ENCODE data around the gene FUBP3. TPM values are rescaled to one million over a fixed set of nuclear protein-coding genes. Genes with fewer than 3 reads are reported as not detected.

FUBP3 gene
- total RNA-seq, 1 experiment from 2014 or later: 78.6 TPM

DNA sequence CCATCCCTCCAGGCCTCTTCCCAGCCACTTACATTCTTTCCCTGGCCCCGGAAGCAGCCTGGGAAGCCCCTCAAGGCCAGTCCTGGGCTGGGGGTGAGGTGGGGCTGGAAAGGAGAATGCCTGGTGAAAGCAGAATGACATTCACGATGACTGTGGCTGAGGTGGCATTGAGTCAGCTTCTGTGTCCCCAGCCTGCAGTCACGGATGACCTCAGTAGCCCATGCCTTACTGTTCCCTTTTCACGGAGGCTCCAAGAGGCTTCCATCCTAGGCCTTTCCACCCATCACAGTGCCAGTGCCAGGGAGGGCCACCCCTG lies 87.7 kb downstream of the FUBP3 start:
- H2BK5ac ChIP-seq (ENCODE audit: insufficient read length, low read length): no peak overlapping the region
- no peak overlapping the region for H2AK5ac ChIP-seq (ENCODE audit: insufficient read length, low read length)
- no peak overlapping the region for H3K27ac ChIP-seq (ENCODE audit: insufficient read length, low read depth, low read length)
- H3T11ph ChIP-seq (ENCODE audit: low read length): no peak overlapping the region
- Mint-ChIP-seq H3K4me1 (peaks cover 14 to 27% of the 10 kb centered on the region in 2 experiments), H3K27me3 (ENCODE audit: low read depth) (peaks cover 96% of the 10 kb centered on the region), H3K4me3 (peak overlapping the region in 1 of 2 experiments; percentile 68; a peak in 3 of 5 replicates), H3K36me3 (ENCODE audit: insufficient read depth in 1 of 3, low read depth in 3 of 3) (peaks cover 0 to 1% (median 0%) of the 10 kb centered on the region in 3 experiments; a peak in 2 of 7 replicates), H3K9me3 (no peaks in the 10 kb centered on the region; a peak in 3 of 5 replicates), H3K27ac (no peak overlapping the region)
- no peak overlapping the region for H3K14ac ChIP-seq (ENCODE audit: insufficient read depth, low read length)
- no peaks in the 10 kb centered on the region; the same call in 1 of the 2 replicates for H3K4me1 ChIP-seq (ENCODE audit: insufficient read depth, low read length)
- no peaks in the 10 kb centered on the region for H3K9me3 ChIP-seq (ENCODE audit: control insufficient read depth, low read depth, low read length)
- no peak overlapping the region for H3K23ac ChIP-seq (ENCODE audit: insufficient read length, low read depth, low read length)
- H3K79me1 ChIP-seq (ENCODE audit: insufficient read depth, low read depth, low read length, poor library complexity, severe bottlenecking): no peaks in the 10 kb centered on the region
- H4K20me1 ChIP-seq (ENCODE audit: control insufficient read depth, insufficient read depth, insufficient read length): no peaks in the 10 kb centered on the region
- TF ChIP-seq, protein P1, sequence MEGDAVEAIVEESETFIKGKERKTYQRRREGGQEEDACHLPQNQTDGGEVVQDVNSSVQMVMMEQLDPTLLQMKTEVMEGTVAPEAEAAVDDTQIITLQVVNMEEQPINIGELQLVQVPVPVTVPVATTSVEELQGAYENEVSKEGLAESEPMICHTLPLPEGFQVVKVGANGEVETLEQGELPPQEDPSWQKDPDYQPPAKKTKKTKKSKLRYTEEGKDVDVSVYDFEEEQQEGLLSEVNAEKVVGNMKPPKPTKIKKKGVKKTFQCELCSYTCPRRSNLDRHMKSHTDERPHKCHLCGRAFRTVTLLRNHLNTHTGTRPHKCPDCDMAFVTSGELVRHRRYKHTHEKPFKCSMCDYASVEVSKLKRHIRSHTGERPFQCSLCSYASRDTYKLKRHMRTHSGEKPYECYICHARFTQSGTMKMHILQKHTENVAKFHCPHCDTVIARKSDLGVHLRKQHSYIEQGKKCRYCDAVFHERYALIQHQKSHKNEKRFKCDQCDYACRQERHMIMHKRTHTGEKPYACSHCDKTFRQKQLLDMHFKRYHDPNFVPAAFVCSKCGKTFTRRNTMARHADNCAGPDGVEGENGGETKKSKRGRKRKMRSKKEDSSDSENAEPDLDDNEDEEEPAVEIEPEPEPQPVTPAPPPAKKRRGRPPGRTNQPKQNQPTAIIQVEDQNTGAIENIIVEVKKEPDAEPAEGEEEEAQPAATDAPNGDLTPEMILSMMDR (conservative IDR thresholded peaks at IDR 0.05): no peak
- no peak overlapping the region for H4K8ac ChIP-seq (replicated peaks; ENCODE audit: insufficient read length, low read depth, low read length)
- H4K91ac ChIP-seq (ENCODE audit: insufficient read length, low read depth, low read length): no peak overlapping the region
- no peak overlapping the region for H3K9ac ChIP-seq (ENCODE audit: extremely low read depth, insufficient read length, low read length)
- no peak overlapping the region for H2AFZ ChIP-seq (ENCODE audit: low read length)
- no peak overlapping the region for H3K56ac ChIP-seq (ENCODE audit: insufficient read length, low read depth, low read length)
- no peak overlapping the region for H3K4ac ChIP-seq (ENCODE audit: low read depth, low read length)
- no CpG with 5 or more reads among the region's 4 CpGs for WGBS (ENCODE audit: extremely low coverage, insufficient read length, low lambda C conversion rate)
- DNase-seq: no peak
- no peaks in the 10 kb centered on the region for H3K79me2 ChIP-seq (ENCODE audit: insufficient read depth, low read length)
- H2BK20ac ChIP-seq (ENCODE audit: low read depth, low read length, poor library complexity, severe bottlenecking): no peak overlapping the region
- H3K27me3 ChIP-seq (ENCODE audit: insufficient read depth, low read length): peaks cover 62% of the 10 kb centered on the region
- H2BK120ac ChIP-seq (ENCODE audit: low read depth, low read length, poor library complexity, severe bottlenecking): no peak overlapping the region
- H3K18ac ChIP-seq (ENCODE audit: insufficient read length, low read depth, low read length): no peak overlapping the region
- no peak overlapping the region for H2BK15ac ChIP-seq (ENCODE audit: low read depth, low read length)
- H4K5ac ChIP-seq (ENCODE audit: insufficient read length, low read depth, low read length): no peak overlapping the region
- no peak overlapping the region for H2BK12ac ChIP-seq (ENCODE audit: insufficient read length, low read depth, low read length)
- H3K4me2 ChIP-seq (ENCODE audit: insufficient read depth, insufficient read length, low read length): peak overlapping the region; percentile 11
- H3K23me2 ChIP-seq (ENCODE audit: insufficient read length, low read depth, low read length, poor library complexity, severe bottlenecking): peaks cover 8% of the 10 kb centered on the region

Data from H9 (cell line).